Spleen (tissue), 11 donors: ENCODE measurements around the gene SPRY1. TPM values are rescaled to one million over a fixed set of nuclear protein-coding genes. Genes with fewer than 3 reads are reported as not detected.

Experiments used
- DNase-seq: peaks from one replicate; pipeline ENCODE4 v3.0.0-alpha.2; 2020
- H3K27ac ChIP-seq, 8 donors: fragments of 200-600 bp; sonication (generic) in 7 of 8; 1 replicate in 4 of 8; 2 replicates in 4 of 8; pipeline versions ENCODE4 v1.5.0 to v1.8.0; 2016 to 2021; ENCODE audit warnings: inconsistent platforms in 4 of 8, mild to moderate bottlenecking in 4 of 8, moderate library complexity in 1 of 8
- H3K27me3 ChIP-seq, 7 donors: fragments of 200-600 bp; sonication (generic) in 6 of 7; replicated peaks in 1 of 7; 1 replicate in 4 of 7; 2 replicates in 3 of 7; pipeline versions ENCODE4 v1.5.0 to v1.8.0; 2016 to 2021; ENCODE audit warnings: inconsistent platforms in 3 of 7, mild to moderate bottlenecking in 1 of 7
- H3K36me3 ChIP-seq, 6 donors: fragments of 200-600 bp; sonication (generic) in 5 of 6; 1 replicate in 4 of 6; 2 replicates in 2 of 6; pipeline versions ENCODE4 v1.5.0 to v1.8.0; 2016 to 2021; ENCODE audit warnings: inconsistent platforms in 2 of 6
- H3K4me1 ChIP-seq, 6 donors: fragments of 200-600 bp; sonication (generic) in 5 of 6; 1 replicate in 3 of 6; 2 replicates in 3 of 6; pipeline versions ENCODE4 v1.5.0 to v1.8.0; 2016 to 2021; ENCODE audit warnings: inconsistent platforms in 3 of 6
- H3K4me3 ChIP-seq, 8 donors: fragments of 200-600 bp; sonication (generic) in 7 of 8; 1 replicate in 4 of 8; 2 replicates in 4 of 8; pipeline versions ENCODE4 v1.5.0 to v1.8.0; 2016 to 2021; ENCODE audit warnings: inconsistent platforms in 4 of 8, mild to moderate bottlenecking in 4 of 8, moderate library complexity in 2 of 8
- H3K9me3 ChIP-seq, 8 donors: fragments of 200-600 bp; sonication (generic) in 7 of 8; 1 replicate in 4 of 8; 2 replicates in 4 of 8; pipeline versions ENCODE4 v1.5.0 to v1.8.0; 2016 to 2021; ENCODE audit warnings: inconsistent platforms in 4 of 8
- POLR2A ChIP-seq, 3 donors: fragments of 450-650 bp; IDR thresholded peaks; one replicate each; pipeline ENCODE4 v1.5.1; 2017; ENCODE audit warnings: antibody characterized with exemption in 3 of 3, mild to moderate bottlenecking in 1 of 3
- POLR2AphosphoS5 ChIP-seq, 3 donors: sonication (generic); formaldehyde crosslinking; IDR thresholded peaks; one replicate each; pipeline ENCODE4 v1.5.1; 2017; ENCODE audit warnings: antibody characterized with exemption in 3 of 3
- WGBS, 5 donors: extraction: QIAGEN DNeasy Blood & Tissue Kit in 3 of 5; methylation state at CpG; one replicate each; pipeline versions ENCODE4 v1.1.5 to v1.1.7; 2013 to 2018; 5-methylcytosine and 5-hydroxymethylcytosine counted together
- intact Hi-C: fragments of 100-400 bp; cut with DNase I; formaldehyde crosslinking; loops from one replicate; pipeline ENCODE4 v1.15.0; 2023; ENCODE audit warnings: low total_unique reads
- polyA plus RNA-seq, 3 donors: library from polyadenylated mRNA; stranded (reverse); fragments of 200-250 nt; gene quantifications; one replicate each; pipeline ENCODE4 v1.2.1, GENCODE V29; 2013
- total RNA-seq, 7 donors: library from RNA; depleted of rRNA in 3 of 7; stranded (reverse); fragments of >200 nt in 3 of 7; fragmentation: NEBNext Ultra II Directional in 4 of 7; extraction: Animal tissue kit (Norgen Biotek cat#: 25700) in 4 of 7; gene quantifications; one replicate each; pipeline versions ENCODE4 v1.1.0 to v1.2.1, GENCODE V29; 2016 to 2021
- TF ChIP-seq, protein P1 (sequence below), 11 experiments: fragments of 200-600 bp in 7 of 11; fragments of 450-650 bp in 4 of 11; sonication (generic) in 4 of 11; IDR thresholded peaks in 8 of 11; conservative IDR thresholded peaks in 3 of 11; 1 replicate in 7 of 11; 2 replicates in 4 of 11; pipeline versions ENCODE4 v1.4.0 to v1.8.0; 2016 to 2021; ENCODE audit warnings: antibody characterized with exemption in 11 of 11, inconsistent platforms in 4 of 11, mild to moderate bottlenecking in 1 of 11
- donor health status: healthy with polysubstance abuse.
- donor health status: DM: no; HTN: no; CAD: no; lungs with moderate emphysema.
- donor health status: DM: no; HTN: no; CAD: no.
- donor health status: Bipolar disorder and iron deficiency.
- donor health status: healthy.
- donor health status: DM: no; HTN: no; CAD: no.
- donor health status: DM: yes; HTN: yes; CAD: no.

SPRY1 gene
- total and polyA plus RNA-seq, 10 donors: 7.2 to 71.3 (median 30.6) TPM

DNA sequence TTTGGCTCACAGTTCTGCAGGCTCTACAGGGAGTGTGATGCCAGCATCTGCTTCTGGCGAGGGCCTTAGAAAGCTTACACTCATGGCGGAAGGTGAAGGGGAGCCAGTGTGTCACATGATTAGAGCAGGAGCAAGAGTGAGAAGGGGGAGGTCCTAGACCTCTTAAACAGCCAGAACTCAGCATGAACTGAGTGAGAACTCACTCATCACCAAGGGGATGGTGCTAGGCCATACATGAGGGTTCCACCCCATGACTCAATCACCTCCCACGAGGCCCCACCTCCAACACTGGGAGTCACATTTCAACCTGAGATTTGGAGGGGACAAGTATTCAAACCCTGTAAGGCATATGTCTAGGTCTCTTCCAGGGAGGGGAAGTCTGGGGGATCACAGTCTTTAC, 33.4 kb downstream of the SPRY1 start:
- H3K4me3 ChIP-seq: no peak overlapping the region
- no peak overlapping the region for H3K27ac ChIP-seq
- intact Hi-C loops: no loop called here
- 91 to 96% (median 94%) methylated on average over 3 of the region's 3 CpGs for WGBS, 5 donors
- H3K27me3 ChIP-seq: no peaks in the 10 kb centered on the region
- TF ChIP-seq, protein P1, sequence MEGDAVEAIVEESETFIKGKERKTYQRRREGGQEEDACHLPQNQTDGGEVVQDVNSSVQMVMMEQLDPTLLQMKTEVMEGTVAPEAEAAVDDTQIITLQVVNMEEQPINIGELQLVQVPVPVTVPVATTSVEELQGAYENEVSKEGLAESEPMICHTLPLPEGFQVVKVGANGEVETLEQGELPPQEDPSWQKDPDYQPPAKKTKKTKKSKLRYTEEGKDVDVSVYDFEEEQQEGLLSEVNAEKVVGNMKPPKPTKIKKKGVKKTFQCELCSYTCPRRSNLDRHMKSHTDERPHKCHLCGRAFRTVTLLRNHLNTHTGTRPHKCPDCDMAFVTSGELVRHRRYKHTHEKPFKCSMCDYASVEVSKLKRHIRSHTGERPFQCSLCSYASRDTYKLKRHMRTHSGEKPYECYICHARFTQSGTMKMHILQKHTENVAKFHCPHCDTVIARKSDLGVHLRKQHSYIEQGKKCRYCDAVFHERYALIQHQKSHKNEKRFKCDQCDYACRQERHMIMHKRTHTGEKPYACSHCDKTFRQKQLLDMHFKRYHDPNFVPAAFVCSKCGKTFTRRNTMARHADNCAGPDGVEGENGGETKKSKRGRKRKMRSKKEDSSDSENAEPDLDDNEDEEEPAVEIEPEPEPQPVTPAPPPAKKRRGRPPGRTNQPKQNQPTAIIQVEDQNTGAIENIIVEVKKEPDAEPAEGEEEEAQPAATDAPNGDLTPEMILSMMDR (IDR thresholded peaks at IDR 0.05 in 8 of 11, conservative IDR thresholded peaks at IDR 0.05 in 3 of 11): no peak
- no peak for TF ChIP-seq POLR2AphosphoS5 (IDR thresholded peaks at IDR 0.05)
- H3K4me1 ChIP-seq: no peaks in the 10 kb centered on the region
- H3K9me3 ChIP-seq: peaks cover 0 to 5% (median under 1%) of the 10 kb centered on the region in 8 donors
- no peak for DNase-seq
- H3K36me3 ChIP-seq: no peaks in the 10 kb centered on the region

DNA sequence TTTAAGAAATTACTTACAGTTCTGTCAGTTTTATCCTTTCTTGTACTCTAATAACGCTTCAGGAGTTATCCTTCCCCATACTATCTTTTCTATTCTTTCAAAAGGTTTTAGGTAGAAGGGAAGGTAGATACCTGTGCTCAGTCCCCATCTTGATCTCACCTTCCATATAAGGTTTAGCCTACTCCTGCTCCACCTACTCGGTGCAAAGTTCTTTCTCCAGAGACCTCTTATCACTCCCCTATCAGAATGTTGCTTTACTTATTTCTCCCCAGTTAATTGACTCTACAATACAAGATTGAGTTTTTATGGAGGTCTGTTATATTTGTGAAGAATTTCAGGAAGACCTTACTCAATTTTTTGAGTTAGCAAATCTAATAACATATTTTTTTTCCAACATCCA, 33.9 kb downstream of the SPRY1 start:
- Histone ChIP-seq H3K4me3 (no peak overlapping the region), H3K9me3 (peaks cover 0 to 6% (median 1%) of the 10 kb centered on the region in 8 donors), H3K27ac (no peak overlapping the region), H3K4me1 (no peaks in the 10 kb centered on the region), H3K36me3 (no peaks in the 10 kb centered on the region), H3K27me3 (no peaks in the 10 kb centered on the region)
- no peak for DNase-seq
- intact Hi-C loops: no loop called here
- 88 to 96% (median 93%) methylated on average over 2 of the region's 2 CpGs for WGBS, 5 donors
- TF ChIP-seq, protein P1 (IDR thresholded peaks at IDR 0.05 in 8 of 11, conservative IDR thresholded peaks at IDR 0.05 in 3 of 11): no peak
- TF ChIP-seq POLR2A (IDR thresholded peaks at IDR 0.05) (no peak), POLR2AphosphoS5 (IDR thresholded peaks at IDR 0.05) (no peak)

DNA sequence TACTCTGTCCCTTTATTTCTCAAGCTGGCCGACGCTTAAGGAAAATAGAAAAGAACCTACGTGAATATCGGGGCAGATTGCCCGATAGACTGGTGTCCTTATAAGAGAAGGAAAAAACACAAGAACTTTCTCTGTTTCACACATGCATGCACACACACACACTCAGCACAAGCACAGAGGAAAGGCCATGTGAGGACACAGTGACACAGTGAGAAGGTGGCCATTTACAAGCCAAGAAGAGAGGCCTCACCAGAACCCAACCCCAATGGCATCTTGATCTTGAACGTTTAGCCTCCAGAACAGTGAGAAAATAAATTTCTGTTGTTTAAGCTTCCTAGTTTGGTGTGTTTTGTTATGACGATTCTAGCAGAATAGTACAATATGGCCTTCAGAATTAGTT, 37.0 kb downstream of the SPRY1 start:
- WGBS, 5 donors: 90 to 96% (median 94%) methylated on average over 7 of the region's 7 CpGs
- no peak overlapping the region for H3K4me3 ChIP-seq
- no peak overlapping the region for H3K27ac ChIP-seq
- H3K4me1 ChIP-seq: no peaks in the 10 kb centered on the region
- H3K9me3 ChIP-seq: peaks cover 0 to 9% (median 0%) of the 10 kb centered on the region in 8 donors
- TF ChIP-seq POLR2AphosphoS5 (IDR thresholded peaks at IDR 0.05): no peak
- TF ChIP-seq, protein P1 (IDR thresholded peaks at IDR 0.05 in 8 of 11, conservative IDR thresholded peaks at IDR 0.05 in 3 of 11): no peak
- no peak for TF ChIP-seq POLR2A (IDR thresholded peaks at IDR 0.05)
- H3K36me3 ChIP-seq: no peaks in the 10 kb centered on the region
- intact Hi-C loops: no loop called here
- no peak for DNase-seq
- H3K27me3 ChIP-seq: no peaks in the 10 kb centered on the region

DNA sequence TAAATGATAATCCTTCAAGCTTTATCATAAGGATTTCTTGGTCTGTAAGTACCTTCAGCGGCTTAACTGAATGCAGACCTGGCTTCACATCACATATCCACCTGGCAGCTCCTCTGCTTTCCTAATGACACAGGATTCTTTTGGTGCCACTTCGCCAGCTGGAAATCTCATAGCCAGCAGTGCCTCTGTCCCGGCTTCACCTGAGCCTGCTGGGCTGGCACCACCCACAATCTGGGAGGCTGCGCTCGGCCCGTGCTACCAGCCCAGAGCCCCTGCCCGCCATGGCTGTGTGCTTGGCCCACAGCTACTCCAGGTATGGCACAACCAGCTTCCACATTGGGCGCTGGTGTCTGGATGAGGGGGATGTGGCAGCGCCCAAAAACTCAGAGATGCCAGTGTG, 37.4 kb downstream of the SPRY1 start:
- intact Hi-C loops: no loop called here
- DNase-seq: no peak
- Histone ChIP-seq H3K4me3 (no peak overlapping the region), H3K27me3 (no peaks in the 10 kb centered on the region), H3K9me3 (peaks cover 0 to 9% (median 0%) of the 10 kb centered on the region in 8 donors), H3K4me1 (no peaks in the 10 kb centered on the region), H3K27ac (no peak overlapping the region), H3K36me3 (no peaks in the 10 kb centered on the region)
- TF ChIP-seq, protein P1 (IDR thresholded peaks at IDR 0.05 in 8 of 11, conservative IDR thresholded peaks at IDR 0.05 in 3 of 11): no peak
- TF ChIP-seq POLR2AphosphoS5 (IDR thresholded peaks at IDR 0.05) (no peak), POLR2A (IDR thresholded peaks at IDR 0.05) (no peak)
- 87 to 97% (median 93%) methylated on average over 4 to 9 of the region's 9 CpGs for WGBS, 5 donors
